Measurements from ENCODE around the gene SLC25A26. TPM values are rescaled to one million over a fixed set of nuclear protein-coding genes. Genes with fewer than 3 reads are reported as not detected.

Gene SLC25A26
- total RNA-seq, 1 donor from 2014 or later, result 41.2 TPM

GRCh38 chr3:66392512-66392911 lies 171.7 kb downstream of the SLC25A26 start:
- no peak overlapping the region for H3K4me3 ChIP-seq (ENCODE audit: low read depth, low read length)
- H3K27me3 ChIP-seq (ENCODE audit: control insufficient read depth, insufficient read depth, low read length), result no peaks in the 10 kb centered on the region
- H3K36me3 ChIP-seq (ENCODE audit: control insufficient read depth, insufficient read depth, low read length), result no peaks in the 10 kb centered on the region
- DNase-seq (ENCODE audit: low read depth), result no peak
- TF ChIP-seq CTCF (IDR thresholded peaks at IDR 0.05; ENCODE audit: insufficient read depth, low read length, poor library complexity, severe bottlenecking), result no peak

- DNase-seq (ENCODE audit: low read depth), result no peak
- Histone ChIP-seq H3K4me3 (ENCODE audit: low read depth, low read length) (no peak overlapping the region), H3K27me3 (ENCODE audit: control insufficient read depth, insufficient read depth, low read length) (no peaks in the 10 kb centered on the region), H3K36me3 (ENCODE audit: control insufficient read depth, insufficient read depth, low read length) (no peaks in the 10 kb centered on the region)
- TF ChIP-seq CTCF (IDR thresholded peaks at IDR 0.05; ENCODE audit: insufficient read depth, low read length, poor library complexity, severe bottlenecking), result no peak
Measured at GRCh38 chr3:66392966-66393332, 172.1 kb downstream of the SLC25A26 start.

- DNase-seq (ENCODE audit: low read depth), result no peak
- no peak for TF ChIP-seq CTCF (IDR thresholded peaks at IDR 0.05; ENCODE audit: insufficient read depth, low read length, poor library complexity, severe bottlenecking)
- H3K4me3 ChIP-seq (ENCODE audit: low read depth, low read length), result no peak overlapping the region
- no peaks in the 10 kb centered on the region for H3K27me3 ChIP-seq (ENCODE audit: control insufficient read depth, insufficient read depth, low read length)
- no peaks in the 10 kb centered on the region for H3K36me3 ChIP-seq (ENCODE audit: control insufficient read depth, insufficient read depth, low read length)
Measured at GRCh38 chr3:66393333-66394005, 172.7 kb downstream of the SLC25A26 start.

- Histone ChIP-seq H3K36me3 (ENCODE audit: control insufficient read depth, insufficient read depth, low read length) (no peaks in the 10 kb centered on the region), H3K4me3 (ENCODE audit: low read depth, low read length) (no peak overlapping the region), H3K27me3 (ENCODE audit: control insufficient read depth, insufficient read depth, low read length) (no peaks in the 10 kb centered on the region)
- no peak for DNase-seq (ENCODE audit: low read depth)
- no peak for TF ChIP-seq CTCF (IDR thresholded peaks at IDR 0.05; ENCODE audit: insufficient read depth, low read length, poor library complexity, severe bottlenecking)
Measured at GRCh38 chr3:66394019-66394752, 173.4 kb downstream of the SLC25A26 start.

GRCh38 chr3:66394753-66395249 lies 174.0 kb downstream of the SLC25A26 start:
- no peaks in the 10 kb centered on the region for H3K27me3 ChIP-seq (ENCODE audit: control insufficient read depth, insufficient read depth, low read length)
- no peak overlapping the region for H3K4me3 ChIP-seq (ENCODE audit: low read depth, low read length)
- no peak for DNase-seq (ENCODE audit: low read depth)
- no peak for TF ChIP-seq CTCF (IDR thresholded peaks at IDR 0.05; ENCODE audit: insufficient read depth, low read length, poor library complexity, severe bottlenecking)
- H3K36me3 ChIP-seq (ENCODE audit: control insufficient read depth, insufficient read depth, low read length), result no peaks in the 10 kb centered on the region
